ENCODE results near the gene PLCD4.

Gene PLCD4

DNA sequence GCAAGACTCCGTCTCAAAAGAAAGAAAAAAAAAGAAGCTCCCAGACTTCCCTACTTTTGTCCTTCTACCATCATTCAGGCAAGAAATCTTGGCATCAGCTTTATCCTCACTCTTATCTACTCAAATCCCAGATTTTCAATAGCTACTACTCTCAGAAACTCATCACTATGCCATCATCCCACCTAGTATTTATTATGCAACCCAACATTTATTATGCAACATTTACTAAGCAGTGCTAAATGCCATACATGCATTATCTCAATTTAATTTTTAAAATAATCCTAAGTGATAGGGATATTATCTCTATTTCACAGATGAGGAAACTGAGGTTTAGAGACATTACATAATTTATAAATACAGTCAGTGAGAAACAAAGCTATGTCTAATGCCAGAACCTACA lies 43.6 kb upstream of the PLCD4 start:
- Histone ChIP-seq H3K9ac (ENCODE audit: low read depth, low read length) (no peak overlapping the region), H3K9me3 (ENCODE audit: insufficient read depth, low read length, severe bottlenecking) (no peaks in the 10 kb centered on the region), H3K27ac (ENCODE audit: low read length) (no peak overlapping the region), H2AFZ (ENCODE audit: low read depth, low read length) (no peak overlapping the region), H3K36me3 (ENCODE audit: insufficient read depth, low read length) (peaks cover 60% of the 10 kb centered on the region), H3K4me2 (ENCODE audit: insufficient read depth, low read length) (peak overlapping the region; percentile 14; the same call in 1 of the 2 replicates), H4K20me1 (ENCODE audit: insufficient read depth, low read length) (peaks cover 7% of the 10 kb centered on the region; the same call in 1 of the 2 replicates), H3K4me1 (ENCODE audit: insufficient read depth, low read length) (peaks cover 33% of the 10 kb centered on the region), H3K4me3 (ENCODE audit: low read depth in 1 of 2, low read length in 2 of 2) (no peak overlapping the region), H3K79me2 (ENCODE audit: insufficient read depth, low read length) (peaks cover 84% of the 10 kb centered on the region), H3K27me3 (ENCODE audit: insufficient read depth, low read length, poor library complexity) (no peaks in the 10 kb centered on the region)
- DNase-seq (no peak), ATAC-seq (ENCODE audit: insufficient read depth, low read depth) (no peak)
- TF ChIP-seq EZH2 (IDR thresholded peaks at IDR 0.05; ENCODE audit: borderline replicate concordance, low read depth, low read length, severe bottlenecking): no peak
- TF ChIP-seq, protein P1, sequence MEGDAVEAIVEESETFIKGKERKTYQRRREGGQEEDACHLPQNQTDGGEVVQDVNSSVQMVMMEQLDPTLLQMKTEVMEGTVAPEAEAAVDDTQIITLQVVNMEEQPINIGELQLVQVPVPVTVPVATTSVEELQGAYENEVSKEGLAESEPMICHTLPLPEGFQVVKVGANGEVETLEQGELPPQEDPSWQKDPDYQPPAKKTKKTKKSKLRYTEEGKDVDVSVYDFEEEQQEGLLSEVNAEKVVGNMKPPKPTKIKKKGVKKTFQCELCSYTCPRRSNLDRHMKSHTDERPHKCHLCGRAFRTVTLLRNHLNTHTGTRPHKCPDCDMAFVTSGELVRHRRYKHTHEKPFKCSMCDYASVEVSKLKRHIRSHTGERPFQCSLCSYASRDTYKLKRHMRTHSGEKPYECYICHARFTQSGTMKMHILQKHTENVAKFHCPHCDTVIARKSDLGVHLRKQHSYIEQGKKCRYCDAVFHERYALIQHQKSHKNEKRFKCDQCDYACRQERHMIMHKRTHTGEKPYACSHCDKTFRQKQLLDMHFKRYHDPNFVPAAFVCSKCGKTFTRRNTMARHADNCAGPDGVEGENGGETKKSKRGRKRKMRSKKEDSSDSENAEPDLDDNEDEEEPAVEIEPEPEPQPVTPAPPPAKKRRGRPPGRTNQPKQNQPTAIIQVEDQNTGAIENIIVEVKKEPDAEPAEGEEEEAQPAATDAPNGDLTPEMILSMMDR (IDR thresholded peaks at IDR 0.05; ENCODE audit: borderline replicate concordance, extremely low read depth, low read length, poor library complexity, severe bottlenecking): no peak

DNA sequence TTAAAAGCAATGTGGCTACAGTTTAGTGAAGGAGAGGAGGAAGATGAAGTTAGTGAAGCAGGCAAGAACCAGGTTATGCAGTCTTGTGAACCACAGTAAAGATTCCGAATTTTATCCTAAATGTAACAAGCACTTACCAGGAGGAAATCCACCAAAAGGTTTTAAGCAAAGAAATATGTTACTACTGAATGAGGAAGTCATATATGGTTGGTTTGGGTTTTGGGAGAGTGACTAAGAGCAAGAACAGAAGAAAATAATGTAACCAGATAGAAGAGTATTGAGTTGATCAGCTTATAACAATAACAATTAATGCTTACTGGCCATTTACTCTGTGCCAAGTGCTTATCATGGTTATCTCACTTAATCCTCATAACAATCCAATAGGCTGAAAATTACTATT lies 41.4 kb upstream of the PLCD4 start:
- Histone ChIP-seq H3K4me3 (ENCODE audit: low read depth in 1 of 2, low read length in 2 of 2) (peak overlapping the region in 1 of 2 experiments; percentile 82; a peak in 2 of 4 replicates), H3K27ac (ENCODE audit: low read length) (peak overlapping the region; percentile 6; the same call in 1 of the 2 replicates), H3K36me3 (ENCODE audit: insufficient read depth, low read length) (peaks cover 52% of the 10 kb centered on the region), H3K4me1 (ENCODE audit: insufficient read depth, low read length) (peaks cover 51% of the 10 kb centered on the region), H3K9ac (ENCODE audit: low read depth, low read length) (peak overlapping the region; percentile 91), H3K79me2 (ENCODE audit: insufficient read depth, low read length) (peaks cover 95% of the 10 kb centered on the region), H3K9me3 (ENCODE audit: insufficient read depth, low read length, severe bottlenecking) (no peaks in the 10 kb centered on the region), H3K27me3 (ENCODE audit: insufficient read depth, low read length, poor library complexity) (no peaks in the 10 kb centered on the region), H2AFZ (ENCODE audit: low read depth, low read length) (no peak overlapping the region), H4K20me1 (ENCODE audit: insufficient read depth, low read length) (peaks cover 23% of the 10 kb centered on the region; the same call in 1 of the 2 replicates), H3K4me2 (ENCODE audit: insufficient read depth, low read length) (peak overlapping the region; percentile 68)
- no peak for TF ChIP-seq EZH2 (IDR thresholded peaks at IDR 0.05; ENCODE audit: borderline replicate concordance, low read depth, low read length, severe bottlenecking)
- TF ChIP-seq, protein P1 (IDR thresholded peaks at IDR 0.05; ENCODE audit: borderline replicate concordance, extremely low read depth, low read length, poor library complexity, severe bottlenecking): no peak
- DNase-seq (no peak), ATAC-seq (ENCODE audit: insufficient read depth, low read depth) (no peak)

DNA sequence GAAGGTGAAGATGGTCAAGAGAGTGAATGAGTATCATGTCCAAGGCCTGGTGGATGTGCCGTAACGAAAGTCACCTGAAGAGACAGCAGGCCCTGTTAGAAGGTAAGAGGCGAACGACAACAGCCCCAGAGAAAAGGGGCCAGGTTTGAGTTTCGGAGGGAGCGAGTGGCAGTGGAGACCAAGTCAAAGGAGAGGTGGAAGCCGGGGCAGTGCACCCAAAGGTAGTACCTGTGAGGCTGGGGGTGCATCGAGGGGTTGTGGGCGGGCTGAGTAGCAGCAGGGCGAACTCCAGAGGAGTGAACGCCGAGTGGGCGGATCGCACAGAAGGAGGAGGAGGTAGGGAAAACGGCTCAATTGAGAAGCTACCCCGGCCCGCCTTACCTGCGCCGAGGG lies 39.9 kb upstream of the PLCD4 start:
- peak overlapping the region; percentile 93 for H3K27ac ChIP-seq (ENCODE audit: low read length)
- ATAC-seq (ENCODE audit: insufficient read depth, low read depth) (peak; percentile 67), DNase-seq (no peak)

More for the DNA sequence above, 39.9 kb upstream of the PLCD4 start:
- Histone ChIP-seq H3K36me3 (ENCODE audit: insufficient read depth, low read length) (peaks cover 50% of the 10 kb centered on the region), H3K4me2 (ENCODE audit: insufficient read depth, low read length) (peak overlapping the region; percentile 68), H3K4me3 (ENCODE audit: low read depth in 1 of 2, low read length in 2 of 2) (peak overlapping the region; percentile 40 to 82), H3K9me3 (ENCODE audit: insufficient read depth, low read length, severe bottlenecking) (no peaks in the 10 kb centered on the region), H3K27me3 (ENCODE audit: insufficient read depth, low read length, poor library complexity) (no peaks in the 10 kb centered on the region), H3K79me2 (ENCODE audit: insufficient read depth, low read length) (peaks cover 96% of the 10 kb centered on the region), H4K20me1 (ENCODE audit: insufficient read depth, low read length) (peaks cover 33% of the 10 kb centered on the region; the same call in 1 of the 2 replicates), H3K4me1 (ENCODE audit: insufficient read depth, low read length) (peaks cover 65% of the 10 kb centered on the region), H2AFZ (ENCODE audit: low read depth, low read length) (peak overlapping the region; percentile 94), H3K9ac (ENCODE audit: low read depth, low read length) (peak overlapping the region; percentile 91)
- TF ChIP-seq, protein P1 (IDR thresholded peaks at IDR 0.05; ENCODE audit: borderline replicate concordance, extremely low read depth, low read length, poor library complexity, severe bottlenecking): no peak
- TF ChIP-seq EZH2 (IDR thresholded peaks at IDR 0.05; ENCODE audit: borderline replicate concordance, low read depth, low read length, severe bottlenecking): no peak
